H9 (cell line): Measurements from ENCODE around the gene BSPH1. TPM values are rescaled to one million over a fixed set of nuclear protein-coding genes. Genes with fewer than 3 reads are reported as not detected.

Experiments
- DNase-seq: peaks from one replicate; pipeline ENCODE4 v3.0.0-alpha.2; 2017
- H2AFZ ChIP-seq: one replicate; pipeline ENCODE4 v1.6.1; 2013; ENCODE audit warnings: mild to moderate bottlenecking, low read length, control low read depth, moderate library complexity
- H2AK5ac ChIP-seq: 2 replicates; pipeline ENCODE4 v1.6.1; 2013; ENCODE audit warnings: low read length, control low read depth, mixed read lengths; ENCODE audit not compliant: insufficient read length
- H2BK120ac ChIP-seq: one replicate; pipeline ENCODE4 v1.6.1; 2013; ENCODE audit warnings: low read depth, mild to moderate bottlenecking, low read length, control low read depth, inconsistent platforms; ENCODE audit not compliant: poor library complexity, severe bottlenecking
- H2BK12ac ChIP-seq: 2 replicates; pipeline ENCODE4 v1.6.1; 2013; ENCODE audit warnings: low read length, control low read depth, mixed read lengths, low read depth; ENCODE audit not compliant: insufficient read length
- H2BK15ac ChIP-seq: 2 replicates; pipeline ENCODE4 v1.6.1; 2013; ENCODE audit warnings: low read depth, low read length, control low read depth
- H2BK20ac ChIP-seq: one replicate; pipeline ENCODE4 v1.6.1; 2013; ENCODE audit warnings: low read depth, mild to moderate bottlenecking, low read length, control low read depth, inconsistent platforms; ENCODE audit not compliant: poor library complexity, severe bottlenecking
- H2BK5ac ChIP-seq: 2 replicates; pipeline ENCODE4 v1.6.1; 2013; ENCODE audit warnings: low read length, control low read depth, mixed read lengths; ENCODE audit not compliant: insufficient read length
- H3K14ac ChIP-seq: 2 replicates; pipeline ENCODE4 v1.6.1; 2013; ENCODE audit warnings: low read length, control low read depth; ENCODE audit not compliant: insufficient read depth
- H3K18ac ChIP-seq: 2 replicates; pipeline ENCODE4 v1.6.1; 2013; ENCODE audit warnings: low read depth, mild to moderate bottlenecking, mixed read lengths, low read length, control low read depth; ENCODE audit not compliant: insufficient read length
- H3K23ac ChIP-seq: 2 replicates; pipeline ENCODE4 v1.6.1; 2013; ENCODE audit warnings: low read length, control low read depth, mixed read lengths, low read depth; ENCODE audit not compliant: insufficient read length
- H3K23me2 ChIP-seq: 2 replicates; pipeline ENCODE4 v1.6.1; 2013; ENCODE audit warnings: low read depth, mild to moderate bottlenecking, mixed read lengths, low read length, control low read depth; ENCODE audit not compliant: insufficient read length, poor library complexity, severe bottlenecking
- H3K27ac ChIP-seq: 2 replicates; pipeline ENCODE4 v1.5.1; 2013; ENCODE audit warnings: low read length, control low read depth, mixed read lengths, low read depth; ENCODE audit not compliant: insufficient read length
- H3K27me3 ChIP-seq: 2 replicates; pipeline ENCODE4 v1.6.1; 2013; ENCODE audit warnings: low read length, control low read depth, inconsistent platforms; ENCODE audit not compliant: insufficient read depth
- H3K4ac ChIP-seq: 2 replicates; pipeline ENCODE4 v1.6.1; 2013; ENCODE audit warnings: low read depth, mild to moderate bottlenecking, control low read depth, inconsistent platforms, low read length, moderate library complexity
- H3K4me1 ChIP-seq: 2 replicates; pipeline ENCODE4 v1.6.1; 2013; ENCODE audit warnings: low read length, control low read depth, inconsistent platforms; ENCODE audit not compliant: insufficient read depth
- H3K4me2 ChIP-seq: 2 replicates; pipeline ENCODE4 v1.6.1; 2013; ENCODE audit warnings: low read length, control low read depth, mixed read lengths; ENCODE audit not compliant: insufficient read length, insufficient read depth
- H3K56ac ChIP-seq: 2 replicates; pipeline ENCODE4 v1.6.1; 2013; ENCODE audit warnings: low read depth, mild to moderate bottlenecking, mixed read lengths, low read length, control low read depth; ENCODE audit not compliant: insufficient read length
- H3K79me1 ChIP-seq: 2 replicates; pipeline ENCODE4 v1.6.1; 2013; ENCODE audit warnings: low read depth, mild to moderate bottlenecking, moderate library complexity, low read length, control low read depth, inconsistent platforms; ENCODE audit not compliant: insufficient read depth, poor library complexity, severe bottlenecking
- H3K79me2 ChIP-seq: 2 replicates; pipeline ENCODE4 v1.6.1; 2013; ENCODE audit warnings: low read length, control low read depth, inconsistent platforms; ENCODE audit not compliant: insufficient read depth
- H3K9ac ChIP-seq: 2 replicates; pipeline ENCODE4 v1.6.1; 2013; ENCODE audit warnings: low read length, control low read depth, mixed read lengths; ENCODE audit not compliant: insufficient read length; ENCODE audit errors: extremely low read depth
- H3K9me3 ChIP-seq: one replicate; pipeline ENCODE4 v1.6.1; 2013; ENCODE audit warnings: low read depth, low read length, inconsistent platforms; ENCODE audit not compliant: control insufficient read depth
- H3T11ph ChIP-seq: one replicate; pipeline ENCODE4 v1.6.1; 2013; ENCODE audit warnings: mild to moderate bottlenecking, low read length, control low read depth, inconsistent platforms
- H4K20me1 ChIP-seq: one replicate; pipeline ENCODE4 v1.6.1; 2013; ENCODE audit not compliant: control insufficient read depth, insufficient read length, insufficient read depth
- H4K5ac ChIP-seq: 2 replicates; pipeline ENCODE4 v1.6.1; 2013; ENCODE audit warnings: low read depth, mild to moderate bottlenecking, mixed read lengths, low read length, control low read depth; ENCODE audit not compliant: insufficient read length
- H4K8ac ChIP-seq: replicated peaks from 2 replicates; pipeline ENCODE4 v1.6.1; 2013; ENCODE audit warnings: low read length, control low read depth, mixed read lengths, low read depth; ENCODE audit not compliant: insufficient read length
- H4K91ac ChIP-seq: 2 replicates; pipeline ENCODE4 v1.6.1; 2013; ENCODE audit warnings: low read depth, mild to moderate bottlenecking, moderate library complexity, mixed read lengths, low read length, control low read depth; ENCODE audit not compliant: insufficient read length
- H3K27ac Mint-ChIP-seq, 3 experiments: 2 replicates in 2 of 3; 3 replicates in 1 of 3; pipeline ENCODE4 v1.8.0; 2020 to 2021; ENCODE audit warnings: mixed read lengths in 3 of 3, mild to moderate bottlenecking in 1 of 3, moderate library complexity in 1 of 3
- H3K27me3 Mint-ChIP-seq: 2 replicates; pipeline ENCODE4 v1.8.0; 2021; ENCODE audit warnings: low read depth, mild to moderate bottlenecking, moderate library complexity, mixed read lengths
- H3K36me3 Mint-ChIP-seq, 3 experiments: 2 replicates in 2 of 3; 3 replicates in 1 of 3; pipeline ENCODE4 v1.8.0; 2020 to 2021; ENCODE audit warnings: low read depth in 3 of 3, mixed read lengths in 3 of 3; ENCODE audit not compliant: insufficient read depth in 1 of 3
- H3K4me1 Mint-ChIP-seq, 2 experiments: 2 replicates each; pipeline ENCODE4 v1.8.0; 2020; ENCODE audit warnings: mixed read lengths in 2 of 2
- H3K4me3 Mint-ChIP-seq, 2 experiments: 2 replicates in 1 of 2; 3 replicates in 1 of 2; pipeline ENCODE4 v1.8.0; 2020 to 2021; ENCODE audit warnings: mild to moderate bottlenecking in 2 of 2, mixed read lengths in 2 of 2, moderate library complexity in 1 of 2
- H3K9me3 Mint-ChIP-seq, 2 experiments: 2 replicates in 1 of 2; 3 replicates in 1 of 2; pipeline ENCODE4 v1.8.0; 2020; ENCODE audit warnings: mild to moderate bottlenecking in 2 of 2, mixed read lengths in 2 of 2, moderate library complexity in 1 of 2
- CTCF ChIP-seq: fragments of 200-600 bp; sonication (generic); conservative IDR thresholded peaks from 3 replicates; pipeline ENCODE4 v1.8.0; 2021; ENCODE audit warnings: antibody characterized with exemption, mild to moderate bottlenecking
- WGBS: extraction: QIAGEN DNeasy Blood & Tissue Kit; methylation state at CpG from one replicate; pipeline ENCODE4 v1.1.7; 2013; ENCODE audit warnings: missing lambda C conversion rate, low lambda C conversion rate, mixed read lengths; ENCODE audit not compliant: insufficient read length; ENCODE audit errors: extremely low coverage; 5-methylcytosine and 5-hydroxymethylcytosine counted together
- total RNA-seq: library from RNA; stranded (reverse); gene quantifications from 2 replicates; pipeline ENCODE4 v1.2.1, GENCODE V29; 2021

BSPH1 gene
- total RNA-seq, 1 experiment from 2014 or later, result not detected

- Histone ChIP-seq H3K79me2 (no peaks in the 10 kb centered on the region), H3K4ac (no peak overlapping the region), H4K5ac (no peak overlapping the region), H3K56ac (no peak overlapping the region), H2BK15ac (no peak overlapping the region), H2BK5ac (no peak overlapping the region), H3K14ac (no peak overlapping the region), H3K18ac (no peak overlapping the region), H2BK20ac (no peak overlapping the region), H3K27me3 (no peaks in the 10 kb centered on the region), H4K8ac (no peak overlapping the region), H2BK120ac (no peak overlapping the region), H4K20me1 (no peaks in the 10 kb centered on the region), H2AK5ac (no peak overlapping the region), H2AFZ (no peak overlapping the region), H3K4me1 (no peaks in the 10 kb centered on the region), H3K27ac (no peak overlapping the region), H3K23ac (no peak overlapping the region), H4K91ac (no peak overlapping the region), H3K4me2 (no peak overlapping the region), H3K23me2 (no peaks in the 10 kb centered on the region), H3K9ac (no peak overlapping the region), H2BK12ac (no peak overlapping the region), H3K79me1 (no peaks in the 10 kb centered on the region), H3T11ph (no peak overlapping the region), H3K9me3 (no peaks in the 10 kb centered on the region)
- peaks cover 20% of the 10 kb centered on the region for H3K27me3 Mint-ChIP-seq
- H3K27ac Mint-ChIP-seq, result no peak overlapping the region
- H3K36me3 Mint-ChIP-seq, result no peaks in the 10 kb centered on the region
- DNase-seq, result no peak
- no peak overlapping the region for H3K4me3 Mint-ChIP-seq
- TF ChIP-seq CTCF, result no peak
- no CpG with 5 or more reads among the region's 3 CpGs for WGBS
- H3K4me1 Mint-ChIP-seq, result peaks cover 9 to 22% of the 10 kb centered on the region in 2 experiments
- peaks cover 0 to 3% of the 10 kb centered on the region in 2 experiments; a peak in 1 of 5 replicates for H3K9me3 Mint-ChIP-seq
Observed at GRCh38 chr19:48023518-48023917, 31.5 kb upstream of the BSPH1 start.
